Common myeloid progenitor, CD34-positive (primary cell): Measurements from ENCODE around the gene TMC6.

ENCODE experiments used
- CTCF ChIA-PET: fragments of 350-600 bp; sonication (Branson Sonifier 250); formaldehyde crosslinking; loops from one replicate; lab custom pipeline; 2021; ENCODE audit warnings: antibody characterized with exemption; lab: Charles Lee
- POLR2A ChIA-PET: fragments of 350-600 bp; sonication (Branson Sonifier 250); formaldehyde crosslinking; loops from one replicate; lab custom pipeline; 2021; ENCODE audit warnings: antibody characterized with exemption; lab: Charles Lee
- DNase-seq, 3 donors: peaks; one replicate each; pipeline versions ENCODE4 v3.0.0 to v3.0.0-alpha.2; 2013
- H3K27ac ChIP-seq, 2 experiments: 1 replicate in 1 of 2; 2 replicates in 1 of 2; pipeline ENCODE4 v1.7.0; 2013; ENCODE audit warnings: inconsistent platforms in 2 of 2, low read length in 2 of 2, mild to moderate bottlenecking in 2 of 2, low read depth in 1 of 2, moderate library complexity in 1 of 2; ENCODE audit not compliant: severe bottlenecking in 2 of 2, insufficient read depth in 1 of 2, poor library complexity in 1 of 2
- H3K27me3 ChIP-seq, 5 experiments: replicated peaks in 2 of 5; 1 replicate in 3 of 5; 2 replicates in 2 of 5; pipeline versions ENCODE4 v1.6.1 to v1.7.0; 2013; ENCODE audit warnings: low read length in 4 of 5, mild to moderate bottlenecking in 2 of 5, moderate library complexity in 2 of 5, inconsistent platforms in 1 of 5; ENCODE audit not compliant: insufficient read depth in 5 of 5, control insufficient read depth in 4 of 5
- H3K36me3 ChIP-seq, 4 experiments: 1 replicate in 2 of 4; 2 replicates in 2 of 4; pipeline versions ENCODE4 v1.6.1 to v1.7.0; 2013; ENCODE audit warnings: low read length in 3 of 4, control low read depth in 1 of 4, mild to moderate bottlenecking in 1 of 4; ENCODE audit not compliant: control insufficient read depth in 4 of 4, insufficient read depth in 4 of 4
- H3K4me1 ChIP-seq, 4 experiments: 1 replicate in 3 of 4; 2 replicates in 1 of 4; pipeline versions ENCODE4 v1.6.1 to v1.7.1; 2013; ENCODE audit warnings: low read length in 3 of 4, mild to moderate bottlenecking in 3 of 4, control low read depth in 1 of 4, inconsistent platforms in 1 of 4, moderate library complexity in 1 of 4; ENCODE audit not compliant: control insufficient read depth in 4 of 4, insufficient read depth in 4 of 4; ENCODE audit errors: control extremely low read depth in 1 of 4
- H3K4me3 ChIP-seq, 7 experiments: 1 replicate in 4 of 7; 2 replicates in 3 of 7; pipeline versions ENCODE4 v1.5.1 to v1.7.0; 2013; ENCODE audit warnings: mild to moderate bottlenecking in 7 of 7, low read length in 6 of 7, moderate library complexity in 6 of 7, inconsistent platforms in 2 of 7, low read depth in 2 of 7, control low read depth in 1 of 7; ENCODE audit not compliant: insufficient read depth in 4 of 7, control insufficient read depth in 1 of 7; ENCODE audit errors: extremely low read depth in 1 of 7
- H3K9me3 ChIP-seq, 5 experiments: 1 replicate in 4 of 5; 2 replicates in 1 of 5; pipeline versions ENCODE4 v1.6.1 to v1.7.1; 2013; ENCODE audit warnings: low read length in 4 of 5, mild to moderate bottlenecking in 2 of 5, inconsistent platforms in 1 of 5, low read depth in 1 of 5, moderate library complexity in 1 of 5; ENCODE audit not compliant: control insufficient read depth in 4 of 5, insufficient read depth in 2 of 5; ENCODE audit errors: control extremely low read depth in 1 of 5
- WGBS: methylation state at CpG from one replicate; pipeline ENCODE4 v1.1.5; 2013; ENCODE audit not compliant: insufficient coverage; 5-methylcytosine and 5-hydroxymethylcytosine counted together

The TMC6 gene

DNA sequence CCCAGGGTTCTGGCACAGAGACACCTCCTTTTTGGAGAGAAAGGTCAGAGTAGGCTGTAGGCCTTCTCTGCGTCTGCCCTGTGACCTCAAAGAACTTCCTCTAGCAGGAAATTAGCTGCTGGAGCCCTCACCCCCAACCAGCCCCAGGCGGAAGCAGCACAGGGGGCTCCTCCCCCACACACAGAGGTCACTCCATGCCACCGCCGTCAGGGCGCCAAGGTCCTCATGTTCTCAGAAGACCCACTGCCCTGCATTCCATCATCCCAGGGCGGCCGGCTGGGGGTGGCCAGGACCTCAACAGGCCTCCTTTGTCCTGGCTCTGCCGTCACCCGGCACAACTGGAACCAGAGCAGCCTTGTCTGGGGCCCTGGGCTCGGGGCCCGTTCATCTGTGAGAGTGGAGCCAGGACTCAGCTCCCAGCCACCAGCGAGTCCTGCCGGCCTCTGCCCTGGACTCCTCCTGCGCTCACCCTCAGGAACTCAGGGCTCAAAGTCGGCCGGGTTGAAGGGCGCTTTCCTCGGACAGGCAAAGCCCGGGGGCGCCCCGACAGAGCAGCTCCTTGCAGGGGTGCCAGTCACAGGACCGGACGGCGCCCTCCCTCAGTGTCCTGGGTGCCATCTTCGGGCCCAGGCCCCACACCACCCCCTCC, 1.2 kb downstream of the TMC6 start:
- 3% methylated on average over 22 of the region's 25 CpGs for WGBS
- peak overlapping the region; percentile 38 to 88 (median 70) for H3K4me3 ChIP-seq
- H3K9me3 ChIP-seq = no peaks in the 10 kb centered on the region
- H3K27me3 ChIP-seq = no peaks in the 10 kb centered on the region
- H3K36me3 ChIP-seq = peaks cover 2 to 39% (median 16%) of the 10 kb centered on the region in 4 experiments
- ChIA-PET CTCF (interaction anchor here (0.7 to 5.5 kb wide), 5 partner anchors 9 to 49 kb away, joined by 3 to 51 read pairs (median 6); no protein-coding TSS in a partner anchor), POLR2A (interaction anchor here (0.6 to 1.0 kb wide), 2 partner anchors 13 to 1640 kb away, joined by 3 to 4 read pairs; no protein-coding TSS in a partner anchor)
- peaks cover 0 to 87% (median 81%) of the 10 kb centered on the region in 4 experiments for H3K4me1 ChIP-seq
- H3K27ac ChIP-seq = peak overlapping the region in 1 of 2 experiments; percentile 79
- DNase-seq = peak in 1 of 3 donors; percentile 77

- Histone ChIP-seq H3K27ac (peak overlapping the region in 1 of 2 experiments; percentile 79), H3K4me3 (peak overlapping the region in 6 of 7 experiments; percentile 68 to 88 (median 78)), H3K36me3 (peaks cover 2 to 44% (median 19%) of the 10 kb centered on the region in 4 experiments), H3K27me3 (no peaks in the 10 kb centered on the region), H3K4me1 (peaks cover 0 to 91% (median 84%) of the 10 kb centered on the region in 4 experiments), H3K9me3 (no peaks in the 10 kb centered on the region)
- POLR2A ChIA-PET = interaction anchor here (1.0 kb wide), 1 partner anchor 12 kb away, joined by 3 read pairs; no protein-coding TSS in a partner anchor
- CTCF ChIA-PET = interaction anchor here (1.7 to 5.5 kb wide), 3 partner anchors 9 to 49 kb away, joined by 6 to 51 read pairs (median 7); no protein-coding TSS in a partner anchor
- 4% methylated on average over 4 of the region's 6 CpGs for WGBS
- peak in 1 of 3 donors; percentile 68 for DNase-seq
These were observed 1.7 kb downstream of the TMC6 start for GRCh38 chr17:78126895-78127238.

GRCh38 chr17:78125976-78126894, 2.3 kb downstream of the TMC6 start:
- POLR2A ChIA-PET = interaction anchor here (1.0 kb wide), 1 partner anchor 12 kb away, joined by 3 read pairs; no protein-coding TSS in a partner anchor
- no peaks in the 10 kb centered on the region for H3K27me3 ChIP-seq
- peaks cover 2 to 50% (median 21%) of the 10 kb centered on the region in 4 experiments for H3K36me3 ChIP-seq
- H3K4me1 ChIP-seq = peaks cover 0 to 93% (median 86%) of the 10 kb centered on the region in 4 experiments
- H3K27ac ChIP-seq = peak overlapping the region in 1 of 2 experiments; percentile 79
- CTCF ChIA-PET = interaction anchor here (1.7 to 5.5 kb wide), 5 partner anchors 10 to 50 kb away, joined by 6 to 51 read pairs (median 7); no protein-coding TSS in a partner anchor
- WGBS = 81% methylated on average over 22 of the region's 25 CpGs
- H3K4me3 ChIP-seq = peak overlapping the region in 2 of 7 experiments; percentile 85 to 88
- DNase-seq = no peak
- H3K9me3 ChIP-seq = no peaks in the 10 kb centered on the region

GRCh38 chr17:78125138-78125913, 3.2 kb downstream of the TMC6 start:
- peaks cover 0 to 91% (median 85%) of the 10 kb centered on the region in 4 experiments for H3K4me1 ChIP-seq
- H3K9me3 ChIP-seq = no peaks in the 10 kb centered on the region
- peak in 1 of 3 donors; percentile 45 for DNase-seq
- 49% methylated on average over 33 of the region's 39 CpGs for WGBS
- H3K27ac ChIP-seq = no peak overlapping the region
- H3K27me3 ChIP-seq = no peaks in the 10 kb centered on the region
- peak overlapping the region in 3 of 7 experiments; percentile 5 to 36 (median 33) for H3K4me3 ChIP-seq
- CTCF ChIA-PET = interaction anchor here (1.1 to 5.5 kb wide), 5 partner anchors 9 to 61 kb away, joined by 4 to 51 read pairs (median 7); partner anchors contain the start of gene TK1
- POLR2A ChIA-PET = no interaction called here
- H3K36me3 ChIP-seq = peaks cover 2 to 59% (median 22%) of the 10 kb centered on the region in 4 experiments

GRCh38 chr17:78124836-78125137, 3.8 kb downstream of the TMC6 start:
- POLR2A ChIA-PET = no interaction called here
- Histone ChIP-seq H3K4me1 (peaks cover 0 to 86% (median 79%) of the 10 kb centered on the region in 4 experiments), H3K9me3 (no peaks in the 10 kb centered on the region), H3K27me3 (no peaks in the 10 kb centered on the region), H3K27ac (no peak overlapping the region), H3K36me3 (peaks cover 2 to 60% (median 22%) of the 10 kb centered on the region in 4 experiments), H3K4me3 (peak overlapping the region in 2 of 7 experiments; percentile 33 to 36)
- CTCF ChIA-PET = interaction anchor here (1.0 to 5.5 kb wide), 5 partner anchors 10 to 62 kb away, joined by 3 to 51 read pairs (median 6); partner anchors contain the start of gene TK1
- no peak for DNase-seq
- WGBS = 34% methylated on average over 7 of the region's 12 CpGs
